RKO (cell line): Measurements from ENCODE around the gene SH3RF3.
A peak's percentile ranks its signal among the peaks of the same experiment; 100 is the strongest.
"Not testable (repeated sequence)": the region's sequence is repeated elsewhere in the genome, so short reads cannot be mapped to it uniquely, and the experiment has no call there.

ENCODE experiments used
- DNase-seq: peaks from one replicate; pipeline ENCODE4 v3.0.0-alpha.2; 2016; ENCODE audit warnings: low spot score

Gene SH3RF3

DNA sequence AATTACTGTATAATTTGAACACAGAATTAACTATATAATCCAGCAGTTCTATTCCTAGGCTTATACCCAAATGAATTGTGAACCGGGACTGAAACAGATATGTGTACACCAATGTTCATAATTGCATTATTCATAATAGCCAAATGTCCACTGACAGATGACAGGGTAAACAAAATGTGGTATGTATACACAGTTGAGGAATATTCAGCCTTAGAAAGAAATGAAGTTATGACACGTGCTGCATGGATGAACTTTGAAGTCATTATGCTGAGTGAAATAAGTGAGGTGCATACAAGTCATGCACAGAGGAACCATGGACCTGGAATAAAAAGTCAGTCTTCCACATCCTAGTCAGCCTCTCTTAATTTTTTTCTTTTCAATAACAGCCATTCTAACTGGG is 91.9 kb downstream of the SH3RF3 start:
- no peak for DNase-seq

GRCh38 chr2:109221316-109221715 is 92.3 kb downstream of the SH3RF3 start:
- not testable (repeated sequence) for DNase-seq

DNA sequence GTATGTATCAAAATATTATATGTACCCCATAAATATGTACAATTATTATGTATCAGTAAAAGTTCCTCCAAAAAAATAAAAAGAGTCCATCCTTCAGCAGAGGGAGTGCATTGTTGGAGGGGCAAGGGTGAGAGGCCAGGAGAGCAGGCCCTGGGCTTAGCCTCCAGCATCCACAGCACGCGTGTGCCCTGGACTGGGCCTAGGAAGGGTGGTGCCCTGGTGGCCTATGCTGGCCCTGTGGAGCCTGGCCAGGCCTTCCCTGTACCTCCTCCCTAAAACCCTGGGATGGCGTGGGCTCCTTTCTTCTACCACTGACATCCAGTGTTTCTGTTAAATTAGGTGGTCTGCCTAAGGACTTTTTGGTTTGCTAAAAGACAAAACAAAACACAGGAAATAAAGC is 93.4 kb downstream of the SH3RF3 start:
- DNase-seq = no peak

GRCh38 chr2:109222825-109223471 is 93.9 kb downstream of the SH3RF3 start:
- DNase-seq = no peak

DNA sequence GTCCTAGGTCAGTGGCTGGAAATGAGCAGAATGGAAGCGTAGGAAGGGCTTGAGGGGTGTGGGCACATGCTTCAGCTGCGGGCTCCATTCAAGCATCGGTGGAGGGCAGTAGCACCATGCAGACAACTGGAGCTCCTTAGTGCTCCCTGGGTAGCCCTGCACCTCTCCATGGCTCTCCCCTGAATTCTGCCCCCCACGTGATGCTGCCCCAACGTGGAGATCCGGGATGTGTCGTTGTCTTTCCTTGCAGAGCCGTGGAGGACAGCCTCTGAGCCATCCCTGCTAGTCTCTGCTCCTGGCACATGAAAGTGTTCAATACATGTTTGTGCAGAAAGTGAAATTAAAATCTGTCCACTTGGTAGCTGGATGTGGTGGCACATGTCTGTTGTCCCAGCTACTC is 94.5 kb downstream of the SH3RF3 start:
- no peak for DNase-seq

- DNase-seq = not testable (repeated sequence)
These were observed 95.3 kb downstream of the SH3RF3 start for GRCh38 chr2:109224341-109224740.

DNA sequence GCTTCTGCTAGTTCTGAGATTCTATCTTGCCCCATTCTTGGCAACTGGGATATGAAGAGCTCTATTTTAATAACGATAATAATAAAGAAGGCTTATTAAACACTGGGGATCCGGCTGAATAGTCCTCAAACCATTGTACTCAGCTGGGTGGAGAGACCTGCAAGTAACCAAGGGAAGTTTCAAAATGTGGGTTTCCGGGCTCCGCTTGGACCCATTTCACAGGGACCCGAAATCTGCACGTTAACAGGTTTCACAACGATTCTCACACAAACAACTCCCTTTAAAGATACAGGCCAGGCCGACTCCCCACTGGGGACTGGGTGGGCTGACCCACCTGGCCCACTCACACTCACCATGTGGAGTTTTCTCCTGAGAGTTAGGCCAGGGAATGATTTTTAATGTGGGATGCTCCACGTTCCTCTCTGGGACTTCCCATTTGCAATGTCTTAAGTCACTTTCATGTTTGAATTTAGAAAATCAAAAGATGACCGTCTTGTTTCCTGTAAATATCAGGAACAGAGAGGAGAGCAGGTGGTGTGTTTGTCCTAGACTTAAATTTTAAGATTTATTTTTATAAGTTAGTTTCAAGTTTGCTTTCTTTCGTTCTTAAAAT is 96.3 kb downstream of the SH3RF3 start:
- DNase-seq = no peak

DNA sequence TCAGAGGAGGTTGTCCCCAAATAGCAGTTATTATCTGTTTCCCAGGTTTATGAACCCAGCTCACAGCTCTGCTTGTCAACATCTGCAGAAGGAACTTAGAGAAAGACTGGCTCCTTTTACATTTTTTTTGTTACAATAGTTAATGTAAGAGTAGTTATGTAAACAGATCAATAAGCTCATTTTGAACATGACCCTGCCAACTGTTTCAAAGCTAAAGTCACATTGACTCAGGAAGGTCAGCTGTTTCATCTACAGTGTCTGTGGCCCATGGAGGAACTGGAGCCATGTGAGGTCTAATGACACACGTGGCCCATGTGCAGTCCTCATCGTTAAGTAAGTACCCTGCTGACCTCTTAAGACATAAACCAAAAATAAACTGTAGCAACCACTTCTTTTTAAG is 97.1 kb downstream of the SH3RF3 start:
- no peak for DNase-seq

- no peak for DNase-seq
These were observed 97.6 kb downstream of the SH3RF3 start for GRCh38 chr2:109226622-109227021.

- no peak for DNase-seq
These were observed 100.2 kb downstream of the SH3RF3 start for GRCh38 chr2:109229094-109229675.

DNA sequence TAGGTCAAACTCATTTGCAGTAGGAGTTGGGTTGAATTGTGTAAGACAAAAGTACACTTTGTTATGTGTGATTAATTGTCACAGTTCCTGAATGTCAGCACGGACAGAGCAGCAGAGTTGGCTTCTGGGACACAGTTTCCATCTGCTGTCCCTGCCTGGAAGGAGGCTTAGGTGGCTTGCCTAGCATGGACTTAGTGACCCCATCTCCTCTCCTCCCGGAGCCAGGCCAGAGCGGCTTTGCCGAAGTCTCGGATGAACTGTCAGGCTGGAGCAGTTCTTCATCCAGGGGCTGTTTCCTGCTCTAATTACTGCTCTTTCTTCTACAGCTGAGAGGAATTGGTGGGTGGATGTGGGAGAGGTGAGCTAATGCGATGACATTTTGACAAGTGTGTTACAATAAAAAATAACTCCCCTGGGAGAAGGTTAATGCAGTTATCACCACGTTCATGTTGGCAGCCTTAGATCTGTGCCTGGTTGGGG is 102.0 kb downstream of the SH3RF3 start:
- DNase-seq = no peak

- DNase-seq = no peak
These were observed 102.4 kb downstream of the SH3RF3 start for GRCh38 chr2:109231428-109231827.

GRCh38 chr2:109231996-109232705 is 103.1 kb downstream of the SH3RF3 start:
- DNase-seq = no peak

DNA sequence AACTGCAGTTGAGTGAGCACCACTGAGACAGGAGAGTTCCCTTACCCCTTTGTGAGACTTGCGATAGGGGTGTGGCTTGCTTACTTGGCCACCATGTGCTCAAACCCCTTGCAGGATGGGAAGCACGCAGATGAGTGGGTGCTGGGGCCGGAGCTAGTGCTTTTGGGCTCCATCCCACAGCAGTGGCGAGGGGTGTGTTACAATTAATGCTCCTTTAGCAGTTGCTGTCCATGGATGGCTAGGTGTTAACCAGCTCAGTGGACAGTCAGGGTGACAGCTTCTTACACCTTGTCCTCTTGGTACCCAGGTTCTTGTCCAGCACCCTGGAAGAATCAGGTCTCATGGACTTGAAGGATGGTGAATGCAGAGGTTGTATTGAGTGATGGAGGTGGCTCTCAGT is 103.9 kb downstream of the SH3RF3 start:
- DNase-seq = no peak

GRCh38 chr2:109233643-109234042 is 104.6 kb downstream of the SH3RF3 start:
- no peak for DNase-seq

GRCh38 chr2:109234355-109234754 is 105.3 kb downstream of the SH3RF3 start:
- no peak for DNase-seq

DNA sequence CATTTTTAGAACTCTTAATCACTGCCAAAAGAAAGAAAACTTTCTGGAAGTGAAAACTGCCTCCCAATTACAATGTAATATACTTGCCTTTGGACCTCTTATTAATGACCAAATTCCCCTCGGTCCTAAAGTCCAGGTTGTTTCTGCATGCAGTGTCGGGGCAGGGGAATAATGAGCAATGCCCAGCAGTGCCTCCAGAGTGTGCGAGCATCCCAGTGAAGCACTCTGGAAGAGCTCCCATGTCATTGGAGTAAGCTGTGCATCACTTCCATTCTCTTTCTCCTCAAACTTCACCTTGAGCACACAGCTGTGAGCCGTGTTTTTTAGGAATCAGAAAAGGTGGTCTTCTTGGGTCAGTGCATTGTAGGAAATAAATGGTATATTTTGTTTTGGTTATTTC is 107.1 kb downstream of the SH3RF3 start:
- no peak for DNase-seq

GRCh38 chr2:109237792-109238191 is 108.8 kb downstream of the SH3RF3 start:
- DNase-seq = no peak

GRCh38 chr2:109238580-109238979 is 109.6 kb downstream of the SH3RF3 start:
- DNase-seq = no peak

DNA sequence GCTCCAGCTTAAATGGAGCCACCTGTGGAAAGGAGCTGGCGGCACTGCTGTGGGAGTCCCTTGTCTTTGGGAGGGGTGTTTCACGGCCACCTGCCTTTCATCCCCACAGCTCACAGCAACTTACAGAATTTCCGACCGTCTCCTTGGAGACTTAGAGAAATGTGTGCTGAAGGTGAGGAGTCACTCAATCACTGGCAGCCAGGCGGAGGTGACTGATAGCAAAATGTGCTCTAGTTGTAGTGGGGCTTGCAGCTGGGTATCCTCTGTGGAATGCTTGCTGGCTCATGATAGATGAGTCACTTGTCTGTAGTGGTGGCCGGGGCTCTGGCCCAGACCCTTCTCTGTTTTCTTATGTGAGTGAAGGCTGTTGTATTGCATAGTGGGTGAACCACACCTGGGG is 110.7 kb downstream of the SH3RF3 start:
- DNase-seq = peak; percentile 48

DNA sequence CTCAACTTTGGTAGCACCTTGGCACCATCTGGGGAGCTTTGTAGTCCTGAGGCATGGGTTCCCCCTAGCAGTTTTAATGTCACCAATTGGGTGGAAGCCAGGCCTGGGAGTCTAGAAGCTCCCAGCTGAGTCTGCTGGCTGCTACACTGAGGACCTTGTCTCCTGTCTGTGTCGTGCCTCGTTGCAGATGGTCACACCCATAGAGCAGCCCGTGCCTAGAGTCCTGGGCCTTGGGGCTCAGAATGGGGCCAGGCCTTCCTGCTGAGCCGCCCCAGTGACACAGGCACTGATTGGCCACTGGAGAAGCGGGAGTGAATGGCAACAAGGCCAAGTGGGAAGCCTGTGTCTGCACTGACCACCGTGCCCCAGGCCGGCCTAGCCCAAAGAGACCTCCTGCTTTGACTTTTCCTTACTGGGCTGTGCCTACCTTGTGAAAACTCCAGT is 113.2 kb downstream of the SH3RF3 start:
- DNase-seq = no peak

DNA sequence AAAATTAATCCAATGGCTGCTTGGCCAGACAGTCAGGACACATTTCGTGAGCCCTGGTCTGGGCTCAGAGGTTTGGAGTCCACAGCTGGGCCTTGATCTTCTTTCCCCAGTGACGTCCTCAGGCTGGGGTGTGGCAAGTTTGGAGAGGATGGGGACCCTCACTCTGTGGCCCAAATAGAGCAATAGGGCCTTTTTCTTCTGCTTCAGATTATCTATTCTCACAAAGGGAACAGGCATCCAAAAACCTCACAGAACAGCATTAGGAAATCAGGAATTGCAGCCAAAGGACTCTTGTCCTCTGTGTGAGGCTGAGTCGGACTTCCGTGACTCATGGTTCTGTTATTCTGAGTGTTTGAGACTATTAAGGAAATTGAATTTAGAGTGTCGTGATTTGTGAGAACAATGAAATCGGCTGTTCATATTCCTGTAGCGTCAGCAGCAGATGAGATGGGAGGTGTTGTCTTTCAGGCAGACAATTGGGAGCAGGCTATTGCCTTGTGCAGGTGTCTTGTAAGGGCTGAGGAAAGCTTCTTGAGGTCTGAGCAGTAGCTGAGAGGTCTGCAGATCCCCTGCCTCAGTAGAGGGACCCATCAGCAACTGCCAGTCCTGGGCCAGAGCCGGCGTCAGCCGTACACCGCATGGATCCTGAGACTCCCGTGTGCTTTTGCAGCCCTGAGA is 113.8 kb downstream of the SH3RF3 start:
- DNase-seq = peak; percentile 47
